Measurements from ENCODE around the gene TOR2A.

The TOR2A gene

DNA sequence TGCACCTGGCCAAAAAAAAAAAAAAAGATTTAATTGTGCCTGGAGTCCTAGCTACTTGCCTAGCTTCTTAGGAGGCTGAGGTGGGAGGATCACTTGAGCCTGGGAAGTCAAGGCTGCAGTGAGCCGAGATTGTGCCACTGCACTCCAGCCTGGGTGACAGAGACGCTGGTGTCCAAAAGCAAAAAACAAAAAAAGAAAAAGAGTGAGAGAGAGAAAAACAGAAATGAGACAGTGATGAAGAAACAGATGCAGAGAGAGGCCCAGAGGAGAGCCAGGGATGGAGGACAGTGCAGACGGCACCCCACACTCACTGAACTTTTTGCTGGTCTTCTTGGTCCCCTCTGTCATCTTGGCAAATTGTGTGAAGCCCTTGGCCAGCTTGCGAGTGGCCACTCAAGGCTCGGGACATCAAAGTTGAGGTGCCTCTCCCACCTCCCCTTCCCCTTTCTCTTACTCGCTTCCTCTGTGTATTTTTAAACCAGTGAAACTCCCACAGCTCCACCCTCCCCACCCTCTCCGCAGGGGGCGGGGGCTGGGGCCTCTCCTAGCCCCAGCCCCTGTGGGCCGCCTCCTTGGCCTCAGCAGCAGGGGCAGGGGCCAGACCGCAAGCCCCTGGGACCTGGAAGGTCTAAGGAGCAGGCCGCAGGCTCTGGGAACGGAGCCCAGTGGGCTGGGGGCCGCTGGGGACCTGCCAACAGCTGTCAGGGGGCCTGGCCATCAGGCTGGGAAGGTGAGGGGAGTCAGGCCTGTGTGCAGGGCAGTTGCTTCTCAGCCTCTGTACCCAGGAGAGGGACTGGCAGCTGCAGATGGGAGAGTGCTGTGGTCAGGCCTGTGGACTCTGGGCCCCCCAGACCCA is 43.4 kb upstream of the TOR2A start, which contains the start of gene SH2D3C:
Gene SH2D3C, minus strand, starts transcription at position 387 of the 856 bp plus-strand sequence. Its CDS starts 39 bp downstream, at position 348.
- no peak for DNase-seq (ENCODE audit: low read depth)
- TF ChIP-seq, protein P1, sequence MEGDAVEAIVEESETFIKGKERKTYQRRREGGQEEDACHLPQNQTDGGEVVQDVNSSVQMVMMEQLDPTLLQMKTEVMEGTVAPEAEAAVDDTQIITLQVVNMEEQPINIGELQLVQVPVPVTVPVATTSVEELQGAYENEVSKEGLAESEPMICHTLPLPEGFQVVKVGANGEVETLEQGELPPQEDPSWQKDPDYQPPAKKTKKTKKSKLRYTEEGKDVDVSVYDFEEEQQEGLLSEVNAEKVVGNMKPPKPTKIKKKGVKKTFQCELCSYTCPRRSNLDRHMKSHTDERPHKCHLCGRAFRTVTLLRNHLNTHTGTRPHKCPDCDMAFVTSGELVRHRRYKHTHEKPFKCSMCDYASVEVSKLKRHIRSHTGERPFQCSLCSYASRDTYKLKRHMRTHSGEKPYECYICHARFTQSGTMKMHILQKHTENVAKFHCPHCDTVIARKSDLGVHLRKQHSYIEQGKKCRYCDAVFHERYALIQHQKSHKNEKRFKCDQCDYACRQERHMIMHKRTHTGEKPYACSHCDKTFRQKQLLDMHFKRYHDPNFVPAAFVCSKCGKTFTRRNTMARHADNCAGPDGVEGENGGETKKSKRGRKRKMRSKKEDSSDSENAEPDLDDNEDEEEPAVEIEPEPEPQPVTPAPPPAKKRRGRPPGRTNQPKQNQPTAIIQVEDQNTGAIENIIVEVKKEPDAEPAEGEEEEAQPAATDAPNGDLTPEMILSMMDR (IDR thresholded peaks at IDR 0.05; ENCODE audit: low read length, missing control alignments), result no peak
- H3K4me3 ChIP-seq (replicated peaks; ENCODE audit: low read depth, low read length), result no peak within 1 kb of the TSS

DNA sequence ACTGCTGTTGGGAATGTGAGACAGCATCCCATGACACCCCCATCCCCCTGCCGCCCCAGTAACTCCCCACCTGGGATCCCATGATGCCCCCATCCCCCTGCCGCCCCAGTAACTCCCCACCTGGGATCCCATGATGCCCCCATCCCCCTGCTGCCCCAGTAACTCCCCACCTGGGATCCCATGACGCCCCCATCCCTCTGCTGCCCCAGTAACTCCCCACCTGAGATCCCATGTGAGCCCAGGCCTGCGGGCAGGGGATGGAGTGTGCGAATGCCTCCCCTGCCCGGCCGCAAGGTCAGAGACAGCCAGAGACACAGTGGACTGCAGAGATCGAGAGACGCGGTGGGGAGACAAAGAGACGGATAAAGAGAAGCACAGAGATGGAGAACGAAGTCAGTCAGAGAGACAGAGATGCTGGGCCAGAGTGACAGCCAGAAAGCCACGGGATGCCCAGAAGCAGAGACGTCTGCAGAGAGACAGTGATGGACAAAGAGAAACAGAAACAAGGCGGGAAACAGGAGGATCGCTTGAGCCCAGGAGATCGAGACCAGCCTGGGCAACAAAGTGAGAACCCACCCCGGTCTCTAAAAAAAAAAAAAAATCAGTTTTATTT is 42.4 kb upstream of the TOR2A start:
- TF ChIP-seq, protein P1 (IDR thresholded peaks at IDR 0.05; ENCODE audit: low read length, missing control alignments), result no peak
- H3K4me3 ChIP-seq (replicated peaks; ENCODE audit: low read depth, low read length), result no peak overlapping the region
- DNase-seq (ENCODE audit: low read depth), result no peak

DNA sequence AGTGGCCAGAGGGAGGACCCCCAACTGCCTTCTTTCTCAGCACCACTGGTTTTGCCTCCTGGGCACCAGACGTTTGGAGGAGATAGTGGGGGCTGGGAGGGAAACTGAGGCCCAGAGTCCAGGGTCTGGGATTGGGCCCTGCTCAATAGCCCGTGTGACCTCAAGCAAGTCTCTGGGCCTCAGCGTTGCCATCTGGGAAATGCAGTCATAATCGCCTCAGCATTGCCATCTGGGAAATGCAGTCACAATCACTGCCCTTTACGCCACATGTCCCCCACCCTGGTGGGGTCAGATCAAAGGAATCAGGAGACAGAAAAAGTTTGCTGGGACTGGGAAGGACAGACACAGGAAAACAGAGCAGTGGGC is 41.8 kb upstream of the TOR2A start:
- H3K4me3 ChIP-seq (replicated peaks; ENCODE audit: low read depth, low read length), result no peak overlapping the region
- TF ChIP-seq, protein P1 (IDR thresholded peaks at IDR 0.05; ENCODE audit: low read length, missing control alignments), result no peak
- DNase-seq (ENCODE audit: low read depth), result no peak

DNA sequence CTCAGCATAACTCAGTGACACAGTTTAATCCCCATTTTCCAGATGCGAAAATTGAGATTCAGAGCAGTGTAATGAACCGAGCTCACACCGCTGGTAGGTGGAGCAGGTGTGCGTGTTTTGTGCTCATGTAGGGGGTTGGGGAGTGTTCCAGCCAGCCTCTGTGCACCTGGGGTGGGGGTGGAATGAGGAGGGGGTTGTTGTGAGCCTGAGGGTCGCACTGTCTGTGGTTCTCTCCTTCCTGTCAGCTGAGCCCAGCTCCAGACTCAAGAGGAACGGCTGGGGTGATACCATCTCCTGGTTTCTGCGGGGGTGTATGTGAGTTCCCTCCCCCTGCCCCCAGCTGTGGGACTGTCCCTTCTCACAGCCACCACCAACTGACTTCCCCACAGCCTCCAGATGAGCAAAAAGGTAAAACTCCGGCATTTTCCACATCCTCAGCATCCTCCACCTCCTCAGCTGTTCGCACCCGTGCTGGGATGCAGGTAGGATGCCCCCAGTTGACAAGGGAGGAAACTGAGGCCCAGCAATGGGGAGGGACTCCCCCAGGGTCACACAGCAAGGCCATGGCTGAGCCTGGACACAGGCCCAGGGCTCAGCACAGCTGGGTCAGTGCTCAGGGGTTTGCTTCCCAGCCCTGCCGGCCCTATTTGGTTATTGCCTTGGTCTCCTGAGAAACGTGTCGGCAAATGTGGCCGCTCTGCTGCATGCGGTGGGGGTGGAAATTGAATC is 41.3 kb upstream of the TOR2A start:
- DNase-seq (ENCODE audit: low read depth), result no peak
- H3K4me3 ChIP-seq (replicated peaks; ENCODE audit: low read depth, low read length), result no peak overlapping the region
- TF ChIP-seq, protein P1 (IDR thresholded peaks at IDR 0.05; ENCODE audit: low read length, missing control alignments), result no peak

DNA sequence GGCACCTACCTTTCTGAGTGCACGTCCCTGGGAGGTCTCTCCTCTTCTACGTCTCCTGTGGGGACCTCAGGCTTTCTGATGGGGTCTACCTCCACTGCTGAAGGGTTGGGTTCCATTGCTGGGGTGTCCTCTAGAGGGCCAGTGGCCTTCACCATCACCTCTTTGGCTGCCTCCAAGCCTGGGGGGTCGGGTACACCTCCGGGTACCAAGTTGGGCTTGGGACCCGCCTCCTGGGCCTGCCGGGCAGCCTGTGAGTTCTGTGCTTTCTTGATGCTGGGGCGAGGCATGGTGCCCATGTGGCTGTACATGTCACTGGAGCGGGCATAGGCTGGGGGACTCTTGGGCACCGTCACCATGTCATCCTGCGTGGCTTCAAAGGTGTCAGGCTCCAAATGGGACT is 38.9 kb upstream of the TOR2A start:
- no peak for DNase-seq (ENCODE audit: low read depth)
- TF ChIP-seq, protein P1 (IDR thresholded peaks at IDR 0.05; ENCODE audit: low read length, missing control alignments), result no peak
- H3K4me3 ChIP-seq (replicated peaks; ENCODE audit: low read depth, low read length), result no peak overlapping the region

DNA sequence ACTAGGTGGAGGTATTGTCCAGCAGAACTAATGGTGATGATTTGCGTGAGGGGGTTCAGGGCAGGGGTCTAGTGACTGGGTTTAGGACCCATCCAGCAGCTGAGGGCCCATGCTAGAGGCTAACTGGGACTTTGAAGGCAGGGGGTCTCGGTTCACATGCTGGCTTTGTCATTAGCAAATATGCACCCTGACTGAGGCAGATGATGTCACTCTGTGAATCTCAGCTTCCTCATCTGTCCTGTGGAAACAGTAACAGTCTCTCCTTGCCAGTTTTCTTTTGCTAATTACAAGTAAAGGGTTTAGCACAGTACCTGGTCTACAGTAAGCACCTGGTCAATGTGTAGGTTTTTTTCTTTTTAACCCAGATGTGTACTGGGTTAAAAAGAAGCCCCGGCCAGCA is 38.2 kb upstream of the TOR2A start:
- TF ChIP-seq, protein P1 (IDR thresholded peaks at IDR 0.05; ENCODE audit: low read length, missing control alignments), result no peak
- H3K4me3 ChIP-seq (replicated peaks; ENCODE audit: low read depth, low read length), result no peak overlapping the region

More for the DNA sequence above, 38.2 kb upstream of the TOR2A start:
- no peak for DNase-seq (ENCODE audit: low read depth)
